Type B pancreatic cell (in vitro differentiated cells): ENCODE measurements around the gene BMP10. TPM values are rescaled to one million over a fixed set of nuclear protein-coding genes. Genes with fewer than 3 reads are reported as not detected.

Experiments used
- DNase-seq: peaks from one replicate; pipeline ENCODE4 v3.0.0; 2021; ENCODE audit warnings: mixed read lengths; ENCODE audit not compliant: unreplicated experiment; ENCODE audit errors: extremely low spot score
- H3K27ac Mint-ChIP-seq: 2 replicates; pipeline ENCODE4 v1.8.0; 2021; ENCODE audit warnings: mild to moderate bottlenecking, mixed read lengths
- H3K27me3 Mint-ChIP-seq: 2 replicates; pipeline ENCODE4 v1.8.0; 2021; ENCODE audit warnings: mixed read lengths
- H3K36me3 Mint-ChIP-seq: 2 replicates; pipeline ENCODE4 v1.8.0; 2021; ENCODE audit warnings: mixed read lengths
- H3K4me1 Mint-ChIP-seq: one replicate; pipeline ENCODE4 v1.8.0; 2021; ENCODE audit warnings: mixed read lengths; ENCODE audit not compliant: unreplicated experiment
- H3K4me3 Mint-ChIP-seq: 2 replicates; pipeline ENCODE4 v1.8.0; 2021; ENCODE audit warnings: mild to moderate bottlenecking, mixed read lengths
- H3K9me3 Mint-ChIP-seq: 2 replicates; pipeline ENCODE4 v1.8.0; 2021; ENCODE audit warnings: mixed read lengths
- total RNA-seq: library from RNA; stranded (reverse); gene quantifications from 2 replicates; pipeline ENCODE4 v1.2.1, GENCODE V29; 2021; ENCODE audit warnings: low replicate concordance
- TF ChIP-seq, protein P1 (sequence below): fragments of 200-600 bp; sonication (generic); conservative IDR thresholded peaks from 2 replicates; pipeline ENCODE4 v1.5.0; 2021; ENCODE audit warnings: antibody characterized with exemption, mild to moderate bottlenecking

Gene BMP10
- total RNA-seq, 1 donor from 2014 or later, result 0.36 TPM

DNA sequence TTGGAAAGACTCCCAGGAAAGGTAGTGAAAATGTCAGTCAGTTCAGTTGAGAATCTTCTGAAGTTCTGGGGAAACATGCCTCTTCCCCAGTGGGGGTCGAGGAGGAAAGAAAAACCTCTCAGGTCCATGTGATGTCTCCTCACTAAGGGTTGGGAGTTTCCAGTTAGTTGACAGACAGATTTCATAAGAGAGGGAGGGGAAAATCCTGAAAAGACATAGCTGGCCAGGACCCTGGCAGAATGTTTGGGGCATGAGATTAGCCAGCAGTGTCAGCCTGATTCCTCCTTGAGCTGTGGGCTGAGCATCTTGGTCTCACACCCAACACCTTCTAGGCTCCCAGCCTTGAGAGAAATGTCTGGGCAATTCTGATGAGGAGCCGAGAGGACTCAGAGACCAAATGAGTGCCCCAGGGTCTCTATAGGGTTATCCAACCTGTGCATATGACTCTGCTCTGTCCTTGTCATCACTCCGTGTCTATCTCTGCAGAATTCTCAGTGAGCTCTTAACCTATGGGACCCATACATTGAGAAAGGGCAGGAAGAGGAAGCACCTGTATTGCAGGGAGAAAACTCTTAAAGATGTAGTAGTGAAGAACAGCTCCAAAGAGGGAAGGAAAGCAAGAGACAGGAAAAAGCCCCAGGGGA lies 13.9 kb downstream of the BMP10 start:
- Mint-ChIP-seq H3K9me3 (peaks cover 3% of the 10 kb centered on the region), H3K27ac (no peak overlapping the region), H3K36me3 (no peaks in the 10 kb centered on the region), H3K4me1 (peaks cover 18% of the 10 kb centered on the region), H3K27me3 (peaks cover 12% of the 10 kb centered on the region), H3K4me3 (no peak overlapping the region)
- DNase-seq, result no peak
- TF ChIP-seq, protein P1, sequence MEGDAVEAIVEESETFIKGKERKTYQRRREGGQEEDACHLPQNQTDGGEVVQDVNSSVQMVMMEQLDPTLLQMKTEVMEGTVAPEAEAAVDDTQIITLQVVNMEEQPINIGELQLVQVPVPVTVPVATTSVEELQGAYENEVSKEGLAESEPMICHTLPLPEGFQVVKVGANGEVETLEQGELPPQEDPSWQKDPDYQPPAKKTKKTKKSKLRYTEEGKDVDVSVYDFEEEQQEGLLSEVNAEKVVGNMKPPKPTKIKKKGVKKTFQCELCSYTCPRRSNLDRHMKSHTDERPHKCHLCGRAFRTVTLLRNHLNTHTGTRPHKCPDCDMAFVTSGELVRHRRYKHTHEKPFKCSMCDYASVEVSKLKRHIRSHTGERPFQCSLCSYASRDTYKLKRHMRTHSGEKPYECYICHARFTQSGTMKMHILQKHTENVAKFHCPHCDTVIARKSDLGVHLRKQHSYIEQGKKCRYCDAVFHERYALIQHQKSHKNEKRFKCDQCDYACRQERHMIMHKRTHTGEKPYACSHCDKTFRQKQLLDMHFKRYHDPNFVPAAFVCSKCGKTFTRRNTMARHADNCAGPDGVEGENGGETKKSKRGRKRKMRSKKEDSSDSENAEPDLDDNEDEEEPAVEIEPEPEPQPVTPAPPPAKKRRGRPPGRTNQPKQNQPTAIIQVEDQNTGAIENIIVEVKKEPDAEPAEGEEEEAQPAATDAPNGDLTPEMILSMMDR, result no peak

DNA sequence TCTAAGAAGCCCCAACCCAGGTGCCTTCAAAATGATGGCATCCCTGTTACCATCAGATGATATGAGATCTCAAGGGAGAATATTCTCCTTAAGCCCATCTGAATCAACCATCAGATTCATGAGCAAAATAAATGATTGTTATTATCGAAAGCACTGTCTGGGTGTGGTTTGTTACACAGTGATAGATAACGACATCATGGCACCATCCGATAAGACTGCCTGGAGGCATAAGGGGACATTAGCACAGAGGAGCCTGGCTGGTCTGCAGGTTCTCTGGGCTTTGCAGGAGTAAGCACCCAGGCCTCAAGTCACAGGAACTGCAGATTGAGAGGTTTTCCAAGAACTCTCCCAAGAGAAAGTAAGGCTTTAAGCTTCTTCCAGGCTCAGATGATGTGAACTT lies 15.6 kb downstream of the BMP10 start:
- Mint-ChIP-seq H3K9me3 (peaks cover 3% of the 10 kb centered on the region), H3K27ac (no peak overlapping the region), H3K4me1 (peaks cover 16% of the 10 kb centered on the region), H3K4me3 (no peak overlapping the region), H3K36me3 (no peaks in the 10 kb centered on the region), H3K27me3 (peaks cover 9% of the 10 kb centered on the region)
- no peak for DNase-seq
- TF ChIP-seq, protein P1, result no peak

DNA sequence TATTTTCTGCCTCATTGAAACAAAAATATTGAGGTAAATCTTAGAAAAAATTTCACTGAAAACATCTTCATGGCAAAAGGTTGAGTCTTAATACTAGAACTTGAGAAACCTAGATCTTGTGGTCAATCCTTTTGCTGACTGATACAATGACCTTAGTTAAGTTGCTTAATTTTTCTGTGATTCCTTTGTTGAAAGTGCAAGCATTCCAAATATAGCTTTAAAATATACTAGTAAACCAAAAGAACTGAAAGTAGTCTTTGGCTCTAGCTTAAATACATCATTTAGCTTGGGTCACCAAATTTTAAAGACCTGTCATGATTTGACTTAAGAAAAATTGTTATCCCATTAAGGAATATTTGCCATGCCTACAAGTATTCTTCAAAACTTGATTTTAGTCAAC lies 16.7 kb downstream of the BMP10 start:
- TF ChIP-seq, protein P1, result no peak
- peaks cover 3% of the 10 kb centered on the region for H3K9me3 Mint-ChIP-seq
- peaks cover 6% of the 10 kb centered on the region for H3K27me3 Mint-ChIP-seq
- H3K4me1 Mint-ChIP-seq, result peaks cover 5% of the 10 kb centered on the region
- no peak overlapping the region for H3K27ac Mint-ChIP-seq
- DNase-seq, result no peak
- H3K4me3 Mint-ChIP-seq, result no peak overlapping the region
- H3K36me3 Mint-ChIP-seq, result no peaks in the 10 kb centered on the region

DNA sequence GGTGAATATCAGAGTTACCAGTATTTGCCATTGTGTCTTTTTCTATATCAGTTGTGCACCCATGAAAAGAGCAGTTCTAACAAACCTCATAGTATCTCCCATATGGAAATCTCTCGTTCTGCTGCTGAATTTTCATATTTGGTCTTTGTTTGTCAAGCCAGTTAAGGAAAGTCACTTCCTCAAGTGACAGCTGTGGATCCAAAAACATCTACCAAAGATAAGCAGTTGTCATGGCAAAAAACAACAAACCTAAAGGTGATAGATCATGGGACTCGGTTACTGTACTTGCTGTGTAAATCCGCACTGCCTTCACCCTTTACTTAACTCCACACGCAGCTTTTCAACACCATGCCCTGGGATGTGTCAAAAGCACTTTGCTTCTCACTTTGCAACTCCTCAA lies 17.3 kb downstream of the BMP10 start:
- Mint-ChIP-seq H3K27ac (no peak overlapping the region), H3K4me3 (no peak overlapping the region), H3K36me3 (no peaks in the 10 kb centered on the region), H3K27me3 (peaks cover 6% of the 10 kb centered on the region), H3K4me1 (peaks cover under 1% of the 10 kb centered on the region), H3K9me3 (peaks cover 3% of the 10 kb centered on the region)
- TF ChIP-seq, protein P1, result no peak
- no peak for DNase-seq

DNA sequence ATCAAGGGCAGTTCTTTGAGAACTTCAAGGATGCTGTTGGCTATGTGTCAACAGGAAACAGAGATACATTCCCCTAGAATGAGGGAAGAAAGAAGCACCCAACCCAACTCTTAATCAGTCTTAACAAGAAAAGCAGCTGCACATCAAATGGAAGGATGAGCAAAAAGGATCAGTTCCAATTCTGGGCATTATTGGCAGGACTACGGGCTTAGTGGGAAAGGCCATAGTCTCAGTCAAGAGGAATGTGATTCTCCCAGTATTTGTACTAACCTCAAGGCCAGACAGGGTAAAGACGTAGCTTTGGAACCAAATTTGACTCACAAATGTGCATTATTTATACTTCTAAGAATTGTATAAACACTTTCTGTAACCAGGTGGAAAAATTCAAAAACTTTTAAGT lies 18.2 kb downstream of the BMP10 start:
- no peaks in the 10 kb centered on the region for H3K4me1 Mint-ChIP-seq
- H3K27me3 Mint-ChIP-seq, result peaks cover 11% of the 10 kb centered on the region
- TF ChIP-seq, protein P1, result no peak
- DNase-seq, result no peak
- H3K27ac Mint-ChIP-seq, result no peak overlapping the region
- H3K9me3 Mint-ChIP-seq, result peaks cover 3% of the 10 kb centered on the region
- H3K4me3 Mint-ChIP-seq, result no peak overlapping the region
- H3K36me3 Mint-ChIP-seq, result no peaks in the 10 kb centered on the region
